GM12878 (cell line): ENCODE data around the gene ASB2. TPM values are rescaled to one million over a fixed set of nuclear protein-coding genes. Genes with fewer than 3 reads are reported as not detected.

Experiments used
- ATAC-seq: fragments of 200-7000 bp; cut with Tn5 transposase; 3 replicates; pipeline ENCODE4 v1.9.1; 2020; ENCODE audit warnings: mild to moderate bottlenecking, moderate library complexity
- BruUV-seq: library from RNA; stranded (reverse); fragments of 400-500 nt; replicated peaks from 2 replicates; lab custom pipeline; 2021; lab: Mats Ljungman, UMichigan
- CTCF ChIA-PET: fragments of 300-600 bp; sonication (Branson Sonifier 250); formaldehyde crosslinking; extraction: SDS; loops from one replicate; lab custom pipeline; 2021; ENCODE audit warnings: inconsistent platforms; lab: Yijun Ruan, JAX
- POLR2A ChIA-PET: fragments of 350-600 bp; formaldehyde crosslinking; extraction: SDS; loops from one replicate; lab custom pipeline; 2021; ENCODE audit warnings: inconsistent platforms; lab: Charles Lee
- RAD21 ChIA-PET: fragments of 300-600 bp; sonication (Branson Sonifier 250); formaldehyde crosslinking; loops from one replicate; lab custom pipeline; 2023; ENCODE audit warnings: antibody characterized with exemption; ENCODE audit not compliant: unreplicated experiment; lab: Charles Lee
- SMC1A ChIA-PET: fragments of 300-600 bp; sonication (Branson Sonifier 250); formaldehyde crosslinking; loops from one replicate; lab custom pipeline; 2023; ENCODE audit not compliant: unreplicated experiment, uncharacterized antibody; lab: Charles Lee
- DNase-seq: peaks from one replicate; pipeline ENCODE4 v3.0.0-alpha.2; 2011; ENCODE audit warnings: low read depth, low spot score
- FAIRE-seq: peaks from 3 replicates; lab custom pipeline; 2011; peaks lifted over from hg19 to GRCh38; lab: Jason Lieb, UNC
- H2AFZ ChIP-seq: 2 replicates; pipeline ENCODE4 v1.6.0; 2011; ENCODE audit warnings: low read depth, low read length, control low read depth; ENCODE audit not compliant: control insufficient read depth
- H3K27ac ChIP-seq: 2 replicates; pipeline ENCODE4 v1.5.1; 2011; ENCODE audit warnings: control low read depth; ENCODE audit not compliant: control insufficient read depth, insufficient read depth
- H3K27me3 ChIP-seq, 2 experiments: replicated peaks in 1 of 2; 2 replicates each; pipeline versions ENCODE4 v1.6.0 to v1.6.1; 2011; ENCODE audit warnings: low read length in 1 of 2; ENCODE audit not compliant: control insufficient read depth in 2 of 2, insufficient read depth in 2 of 2
- H3K36me3 ChIP-seq, 2 experiments: 2 replicates each; pipeline ENCODE4 v1.5.1; 2011; ENCODE audit warnings: low read length in 1 of 2; ENCODE audit not compliant: control insufficient read depth in 2 of 2, insufficient read depth in 2 of 2
- H3K4me1 ChIP-seq: 2 replicates; pipeline ENCODE4 v1.6.1; 2011; ENCODE audit warnings: mild to moderate bottlenecking, low read length, moderate library complexity, mixed read lengths; ENCODE audit not compliant: control insufficient read depth, insufficient read depth
- H3K4me2 ChIP-seq: 2 replicates; pipeline ENCODE4 v1.6.0; 2011; ENCODE audit warnings: control low read depth; ENCODE audit not compliant: control insufficient read depth, insufficient read depth
- H3K4me3 ChIP-seq: fragments of 200-600 bp; sonication (generic); 2 replicates; pipeline ENCODE4 v1.5.1; 2016
- H3K79me2 ChIP-seq: 2 replicates; pipeline ENCODE4 v1.6.0; 2011; ENCODE audit warnings: low read length; ENCODE audit not compliant: control insufficient read depth, insufficient read depth
- H3K9ac ChIP-seq: 2 replicates; pipeline ENCODE4 v1.8.0; 2011; ENCODE audit warnings: low read length, control low read depth, mixed read lengths; ENCODE audit not compliant: control insufficient read depth, insufficient read depth
- H3K9me3 ChIP-seq: replicated peaks from 3 replicates; pipeline ENCODE4 v1.5.1; 2011; ENCODE audit warnings: mild to moderate bottlenecking, low read length; ENCODE audit not compliant: control insufficient read depth, insufficient read depth
- H4K20me1 ChIP-seq: 2 replicates; pipeline ENCODE4 v1.6.0; 2011; ENCODE audit not compliant: control insufficient read depth, insufficient read depth
- ETV6 ChIP-seq, 2 experiments: fragments of 450-650 bp in 1 of 2; IDR thresholded peaks in 1 of 2; conservative IDR thresholded peaks in 1 of 2; 2 replicates each; pipeline ENCODE4 v1.6.1; 2014; ENCODE audit warnings: antibody characterized with exemption in 1 of 2, borderline replicate concordance in 1 of 2, low read depth in 1 of 2, mild to moderate bottlenecking in 1 of 2, moderate library complexity in 1 of 2
- GATAD2B ChIP-seq: fragments of 450-650 bp; conservative IDR thresholded peaks from 2 replicates; pipeline ENCODE4 v1.6.1; 2017; ENCODE audit warnings: low read depth, mild to moderate bottlenecking, moderate library complexity
- HDAC2 ChIP-seq: fragments of 200-600 bp; sonication (generic); IDR thresholded peaks from 2 replicates; pipeline ENCODE4 v1.6.1; 2017
- MYC ChIP-seq: IDR thresholded peaks from 2 replicates; pipeline ENCODE4 v1.6.1; 2011; ENCODE audit warnings: mild to moderate bottlenecking, low read length, moderate library complexity, inconsistent platforms; ENCODE audit not compliant: insufficient read depth, insufficient replicate concordance, insufficient read length, severe bottlenecking
- NFXL1 ChIP-seq: fragments of 450-650 bp; IDR thresholded peaks from 2 replicates; pipeline ENCODE4 v1.6.1; 2017; ENCODE audit warnings: antibody characterized with exemption, mild to moderate bottlenecking, borderline replicate concordance
- RELA ChIP-seq: fragments of 450-650 bp; IDR thresholded peaks from 2 replicates; pipeline ENCODE4 v1.8.0; 2014; ENCODE audit warnings: borderline replicate concordance; ENCODE audit not compliant: partially characterized antibody
- RFX5 ChIP-seq: IDR thresholded peaks from 2 replicates; pipeline ENCODE4 v1.6.1; 2011; ENCODE audit warnings: low read depth, low read length, improper control_type of control experiment
- ZZZ3 ChIP-seq: IDR thresholded peaks from 2 replicates; pipeline ENCODE4 v1.6.1; 2011; ENCODE audit warnings: low read depth; ENCODE audit not compliant: control insufficient read depth, insufficient read length
- WGBS: methylation state at CpG from one replicate; pipeline ENCODE4 v1.1.6; 2016; ENCODE audit warnings: low lambda C conversion rate; ENCODE audit not compliant: insufficient replicate concordance, insufficient coverage; ENCODE audit errors: missing lambda C conversion rate; 5-methylcytosine and 5-hydroxymethylcytosine counted together
- in situ Hi-C: fragments of 300-500 bp; cut with MboI; formaldehyde crosslinking; loops from 9 replicates; pipeline ENCODE4 v1.14.3; 2018; ENCODE audit warnings: mixed read lengths
- intact Hi-C: fragments of 100-400 bp; cut with micrococcal nuclease; formaldehyde crosslinking; loops from one replicate; pipeline ENCODE4 v1.14.2; 2022; ENCODE audit not compliant: unreplicated experiment
- polyA plus RNA-seq, 11 experiments: library from polyadenylated mRNA; depleted of rRNA in 4 of 11; unstranded in 6 of 11; stranded (reverse) in 5 of 11; fragments of >200 nt; fragmentation: Nextera tagmentation in 4 of 11; fragmentation: Illumina TruSeq in 1 of 11; extraction: Ambion mirVana in 4 of 11; extraction: Trizol in 1 of 11; gene quantifications; 1 replicate in 1 of 11; 2 replicates in 10 of 11; pipeline versions ENCODE4 v1.2.1 to v1.2.3, GENCODE V29; 2011 to 2016; ENCODE audit warnings: inconsistent platforms in 2 of 11, missing spikeins in 2 of 11, low read depth in 1 of 11
- total RNA-seq, 4 experiments: library from RNA; depleted of rRNA in 3 of 4; stranded (reverse); fragments of >200 nt in 3 of 4; fragmentation: Illumina TruSeq in 1 of 4; extraction: Trizol in 1 of 4; gene quantifications; 2 replicates each; pipeline versions ENCODE4 v1.2.1 to v1.2.3, GENCODE V29; 2013 to 2021
- TF ChIP-seq, protein P1 (sequence below): fragments of 450-650 bp; IDR thresholded peaks from 2 replicates; pipeline ENCODE4 v1.6.1; 2016; ENCODE audit warnings: mild to moderate bottlenecking
- TF ChIP-seq, protein P2 (sequence below): fragments of 450-650 bp; IDR thresholded peaks from 2 replicates; pipeline ENCODE4 v1.6.1; 2018; ENCODE audit warnings: borderline replicate concordance, mild to moderate bottlenecking; ENCODE audit not compliant: partially characterized antibody
- TF ChIP-seq, protein P3 (sequence below): fragments of 450-650 bp; formaldehyde crosslinking; IDR thresholded peaks from 2 replicates; pipeline ENCODE4 v1.4.0; 2022; ENCODE audit warnings: mild to moderate bottlenecking, moderate library complexity

The ASB2 gene
- total and polyA plus RNA-seq, 10 of the 15 experiments (the other 5 are each of a cell fraction or from before 2014, with no cell fraction given): 3.0 to 54.8 (median 33.5) TPM

DNA sequence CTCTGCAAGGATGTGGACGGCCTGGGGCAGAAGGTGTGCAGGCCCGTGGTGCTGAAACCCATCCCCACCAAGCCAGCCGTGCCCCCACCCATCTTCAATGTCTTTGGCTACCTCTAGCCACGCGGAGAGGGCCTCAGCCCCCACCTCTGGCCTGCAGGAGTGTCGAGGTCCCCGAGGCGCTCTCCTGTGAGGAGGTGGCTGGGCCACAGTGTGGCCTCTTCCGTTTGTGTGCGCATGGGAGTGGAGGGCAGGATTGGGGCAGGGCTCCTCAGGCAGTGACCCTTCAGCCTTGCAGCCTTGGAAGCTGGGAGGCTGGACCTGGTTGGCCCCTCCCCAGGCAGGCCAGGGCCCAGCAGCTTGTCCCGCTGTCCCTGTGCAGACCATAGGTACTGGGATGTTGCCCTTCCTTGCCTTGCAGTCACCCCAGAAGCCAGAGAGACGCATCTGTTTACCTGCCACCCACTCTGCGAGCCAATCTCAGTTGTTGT lies 47.3 kb downstream of the ASB2 start:
- no peak overlapping the region for H3K4me2 ChIP-seq
- no peak for TF ChIP-seq ETV6 (conservative IDR thresholded peaks at IDR 0.05 in 1 of 2, IDR thresholded peaks at IDR 0.05 in 1 of 2; ENCODE audit: borderline replicate concordance in 1 of 2, low read depth in 1 of 2)
- no peak for TF ChIP-seq ZZZ3
- no peak for TF ChIP-seq RFX5
- no peak for TF ChIP-seq GATAD2B
- TF ChIP-seq RELA: no peak
- TF ChIP-seq, protein P1, sequence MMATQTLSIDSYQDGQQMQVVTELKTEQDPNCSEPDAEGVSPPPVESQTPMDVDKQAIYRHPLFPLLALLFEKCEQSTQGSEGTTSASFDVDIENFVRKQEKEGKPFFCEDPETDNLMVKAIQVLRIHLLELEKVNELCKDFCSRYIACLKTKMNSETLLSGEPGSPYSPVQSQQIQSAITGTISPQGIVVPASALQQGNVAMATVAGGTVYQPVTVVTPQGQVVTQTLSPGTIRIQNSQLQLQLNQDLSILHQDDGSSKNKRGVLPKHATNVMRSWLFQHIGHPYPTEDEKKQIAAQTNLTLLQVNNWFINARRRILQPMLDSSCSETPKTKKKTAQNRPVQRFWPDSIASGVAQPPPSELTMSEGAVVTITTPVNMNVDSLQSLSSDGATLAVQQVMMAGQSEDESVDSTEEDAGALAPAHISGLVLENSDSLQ: no peak
- no peak for TF ChIP-seq NFXL1
- TF ChIP-seq, protein P2, sequence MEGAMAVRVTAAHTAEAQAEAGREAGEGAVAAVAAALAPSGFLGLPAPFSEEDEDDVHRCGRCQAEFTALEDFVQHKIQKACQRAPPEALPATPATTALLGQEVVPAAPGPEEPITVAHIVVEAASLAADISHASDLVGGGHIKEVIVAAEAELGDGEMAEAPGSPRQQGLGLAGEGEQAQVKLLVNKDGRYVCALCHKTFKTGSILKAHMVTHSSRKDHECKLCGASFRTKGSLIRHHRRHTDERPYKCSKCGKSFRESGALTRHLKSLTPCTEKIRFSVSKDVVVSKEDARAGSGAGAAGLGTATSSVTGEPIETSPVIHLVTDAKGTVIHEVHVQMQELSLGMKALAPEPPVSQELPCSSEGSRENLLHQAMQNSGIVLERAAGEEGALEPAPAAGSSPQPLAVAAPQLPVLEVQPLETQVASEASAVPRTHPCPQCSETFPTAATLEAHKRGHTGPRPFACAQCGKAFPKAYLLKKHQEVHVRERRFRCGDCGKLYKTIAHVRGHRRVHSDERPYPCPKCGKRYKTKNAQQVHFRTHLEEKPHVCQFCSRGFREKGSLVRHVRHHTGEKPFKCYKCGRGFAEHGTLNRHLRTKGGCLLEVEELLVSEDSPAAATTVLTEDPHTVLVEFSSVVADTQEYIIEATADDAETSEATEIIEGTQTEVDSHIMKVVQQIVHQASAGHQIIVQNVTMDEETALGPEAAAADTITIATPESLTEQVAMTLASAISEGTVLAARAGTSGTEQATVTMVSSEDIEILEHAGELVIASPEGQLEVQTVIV: no peak
- no peak for TF ChIP-seq HDAC2
- TF ChIP-seq, protein P3, sequence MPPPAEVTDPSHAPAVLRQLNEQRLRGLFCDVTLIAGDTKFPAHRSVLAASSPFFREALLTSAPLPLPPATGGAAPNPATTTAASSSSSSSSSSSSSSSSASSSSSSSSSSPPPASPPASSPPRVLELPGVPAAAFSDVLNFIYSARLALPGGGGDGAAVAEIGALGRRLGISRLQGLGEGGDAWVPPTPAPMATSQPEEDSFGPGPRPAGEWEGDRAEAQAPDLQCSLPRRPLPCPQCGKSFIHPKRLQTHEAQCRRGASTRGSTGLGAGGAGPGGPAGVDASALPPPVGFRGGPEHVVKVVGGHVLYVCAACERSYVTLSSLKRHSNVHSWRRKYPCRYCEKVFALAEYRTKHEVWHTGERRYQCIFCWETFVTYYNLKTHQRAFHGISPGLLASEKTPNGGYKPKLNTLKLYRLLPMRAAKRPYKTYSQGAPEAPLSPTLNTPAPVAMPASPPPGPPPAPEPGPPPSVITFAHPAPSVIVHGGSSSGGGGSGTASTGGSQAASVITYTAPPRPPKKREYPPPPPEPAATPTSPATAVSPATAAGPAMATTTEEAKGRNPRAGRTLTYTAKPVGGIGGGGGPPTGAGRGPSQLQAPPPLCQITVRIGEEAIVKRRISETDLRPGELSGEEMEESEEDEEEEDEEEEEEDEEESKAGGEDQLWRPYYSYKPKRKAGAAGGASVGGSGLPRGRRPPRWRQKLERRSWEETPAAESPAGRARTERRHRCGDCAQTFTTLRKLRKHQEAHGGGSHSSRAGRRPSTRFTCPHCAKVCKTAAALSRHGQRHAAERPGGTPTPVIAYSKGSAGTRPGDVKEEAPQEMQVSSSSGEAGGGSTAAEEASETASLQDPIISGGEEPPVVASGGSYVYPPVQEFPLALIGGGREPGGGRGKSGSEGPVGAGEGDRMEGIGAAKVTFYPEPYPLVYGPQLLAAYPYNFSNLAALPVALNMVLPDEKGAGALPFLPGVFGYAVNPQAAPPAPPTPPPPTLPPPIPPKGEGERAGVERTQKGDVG (CRISPR knock-in tag): no peak
- no peak for TF ChIP-seq MYC

More for the DNA sequence above, 47.3 kb downstream of the ASB2 start:
- ATAC-seq: no peak
- FAIRE-seq: no peak
- Histone ChIP-seq H3K9me3 (no peaks in the 10 kb centered on the region), H3K27me3 (no peaks in the 10 kb centered on the region), H3K4me3 (no peak overlapping the region), H3K79me2 (no peaks in the 10 kb centered on the region), H3K9ac (no peak overlapping the region), H3K27ac (no peak overlapping the region), H4K20me1 (no peaks in the 10 kb centered on the region), H3K4me1 (no peaks in the 10 kb centered on the region), H3K36me3 (no peaks in the 10 kb centered on the region; a peak in 1 of 4 replicates), H2AFZ (no peak overlapping the region)
- SMC1A ChIA-PET: no interaction called here
- in situ Hi-C loops: no loop called here
- DNase-seq: no peak
- BruUV-seq: no TSS peak
- intact Hi-C loops: no loop called here
- WGBS: 41% methylated on average over 13 of the region's 13 CpGs
- POLR2A ChIA-PET: interaction anchor here (0.6 kb wide), 1 partner anchor 1183 kb away, joined by 5 read pairs; no protein-coding TSS in a partner anchor
- CTCF ChIA-PET: no interaction called here
- RAD21 ChIA-PET: no interaction called here
